Left hindlimb (tissue), 1 donor: ENCODE measurements around the gene P2RY6.

Experiments used
- DNase-seq: peaks from one replicate; pipeline ENCODE4 v3.0.0-alpha.2; 2018

The P2RY6 gene

DNA sequence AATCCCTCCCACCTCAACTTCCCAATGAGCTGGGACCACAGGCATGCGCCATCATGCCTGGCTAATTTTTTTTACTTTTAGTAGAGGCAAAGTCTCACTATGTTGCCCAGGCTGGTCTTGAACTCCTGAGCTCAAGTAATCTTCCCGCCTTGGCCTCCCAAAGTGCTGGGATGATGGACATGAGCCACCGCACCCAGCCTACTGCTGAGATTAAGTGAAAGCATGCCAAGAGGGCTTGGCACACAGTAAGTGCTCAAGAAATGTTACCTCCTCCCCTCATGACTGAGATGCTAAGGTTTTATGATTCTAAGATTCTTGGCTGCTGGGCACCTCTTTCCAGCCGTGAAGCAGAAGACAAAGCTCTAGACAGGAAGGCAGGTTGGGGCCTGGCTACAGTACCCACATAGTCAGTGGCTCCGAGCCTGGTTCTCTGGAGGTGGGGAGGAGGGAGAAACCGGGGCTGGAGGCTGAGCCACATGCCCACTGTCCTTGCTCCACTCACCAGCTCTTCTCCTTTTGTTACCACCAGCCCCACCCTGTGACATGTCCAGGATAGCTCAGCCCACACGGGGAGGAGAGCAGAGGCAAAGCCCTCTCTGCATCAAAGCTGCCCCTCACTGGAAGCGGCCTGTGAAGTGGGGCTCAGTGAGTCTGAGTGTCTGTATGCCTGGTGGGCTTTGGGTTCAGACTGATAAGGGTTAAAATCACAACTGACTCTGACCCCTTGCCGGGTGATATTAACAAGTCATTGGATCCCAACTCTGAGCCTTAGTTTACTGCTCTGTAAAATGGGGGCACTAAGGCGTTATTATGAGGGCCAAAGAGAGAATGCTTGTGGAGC is 48.8 kb downstream of the P2RY6 start:
- DNase-seq: peak; percentile 38

DNA sequence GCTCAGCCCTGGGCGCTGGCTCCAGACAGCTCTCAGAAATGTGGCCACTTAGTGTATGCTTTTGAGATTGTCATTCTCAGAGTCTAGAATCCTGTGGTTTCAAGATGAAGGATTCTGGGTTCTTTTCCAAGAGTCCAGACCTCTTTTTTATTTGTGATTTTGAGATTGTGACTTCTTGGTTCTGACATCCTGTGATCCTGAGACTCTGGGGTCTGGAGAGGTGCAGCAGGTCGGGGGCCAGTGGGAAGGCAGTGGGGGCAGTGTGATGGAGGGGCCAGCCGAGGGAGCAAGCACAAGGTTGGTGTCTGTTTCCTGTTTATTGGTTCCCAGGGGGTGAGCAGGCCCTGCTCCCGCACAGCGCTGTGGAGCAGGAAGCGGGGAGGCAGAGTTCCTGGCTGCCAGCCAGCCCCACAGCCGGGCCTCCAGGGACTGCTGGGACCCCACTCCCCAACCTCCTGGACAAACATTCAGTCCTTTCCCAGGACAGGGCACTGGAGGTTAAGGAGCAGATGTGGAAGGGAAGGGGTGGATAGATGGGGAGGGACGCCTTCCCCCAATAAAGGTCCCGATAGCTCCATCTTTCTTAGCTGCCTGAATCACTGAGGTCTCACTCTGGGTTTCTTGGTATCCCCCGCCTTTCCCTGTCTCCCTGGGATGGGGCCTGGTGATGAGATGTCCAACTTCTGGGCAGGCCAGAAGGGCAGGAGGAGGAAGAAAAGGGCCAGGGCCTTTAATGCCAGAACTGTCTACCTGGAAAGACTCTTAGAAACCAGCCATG is 49.7 kb downstream of the P2RY6 start:
- DNase-seq: peak; percentile 67

DNA sequence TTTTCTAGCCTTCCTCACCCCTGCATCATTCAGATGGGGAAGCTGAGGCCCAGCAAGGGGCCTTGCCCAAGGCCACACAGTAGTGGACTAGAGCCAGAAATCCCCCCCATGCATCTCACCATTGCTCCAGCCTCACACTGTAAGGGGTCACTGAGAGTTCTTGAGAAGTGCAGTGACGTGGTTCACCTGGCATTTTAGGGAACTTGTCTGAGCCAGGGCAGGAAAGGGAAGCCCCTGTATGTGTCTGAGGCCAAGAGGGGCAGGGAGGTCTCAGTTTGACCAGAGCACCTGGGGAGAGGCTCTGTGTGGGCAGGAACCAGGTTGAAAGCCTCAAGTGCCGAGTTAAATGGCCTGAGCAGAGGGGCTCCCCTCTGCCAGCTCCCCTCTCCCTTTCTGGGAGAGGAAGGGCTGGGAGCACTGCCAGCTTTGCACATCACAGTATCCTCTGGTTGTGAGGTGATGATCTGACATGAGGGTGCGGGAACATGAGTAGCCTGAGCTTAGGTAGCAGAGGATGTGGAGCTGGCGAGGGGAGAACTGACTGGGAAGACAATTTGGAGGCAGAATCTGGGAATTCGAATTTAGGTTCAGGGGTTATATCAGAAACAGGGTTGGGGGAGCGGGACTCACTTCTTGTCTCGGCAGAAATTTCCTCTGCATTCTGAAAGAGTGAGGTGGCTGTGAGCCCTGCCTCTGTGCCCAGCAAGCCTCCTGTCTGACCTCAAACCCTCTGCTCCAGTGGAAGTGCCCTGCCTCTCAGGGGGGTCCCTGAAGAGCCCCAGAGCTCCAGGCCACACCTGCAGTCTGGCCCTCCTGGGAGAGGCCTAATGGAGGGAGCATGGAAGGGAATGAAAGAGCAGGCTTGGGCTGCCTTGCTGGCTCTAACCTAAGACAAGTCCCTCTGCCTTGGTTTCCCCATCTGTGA is 50.5 kb downstream of the P2RY6 start:
- DNase-seq: no peak

- peak; percentile 91 for DNase-seq
Observed at GRCh38 chr11:73323464-73323863, 51.3 kb downstream of the P2RY6 start.

DNA sequence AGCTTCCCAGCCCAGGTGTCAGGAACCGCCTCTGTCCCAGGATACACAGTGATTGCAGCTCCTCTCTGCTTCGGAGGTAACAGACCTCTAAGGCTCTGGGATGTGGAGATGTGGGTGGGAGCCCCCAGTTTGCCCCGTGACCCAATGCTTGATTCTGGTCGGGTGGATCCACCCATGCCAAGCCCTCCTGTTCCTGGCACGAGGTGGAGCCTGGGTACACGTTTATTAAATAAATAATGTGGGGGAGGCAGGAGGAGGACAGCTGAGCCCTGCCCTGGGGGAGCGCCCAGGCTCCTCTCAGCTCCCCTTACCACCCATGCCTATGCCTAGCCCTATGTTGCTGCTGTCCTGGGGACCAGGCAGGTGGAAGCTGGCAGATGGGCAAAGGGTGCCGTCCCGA is 52.0 kb downstream of the P2RY6 start:
- DNase-seq: no peak

DNA sequence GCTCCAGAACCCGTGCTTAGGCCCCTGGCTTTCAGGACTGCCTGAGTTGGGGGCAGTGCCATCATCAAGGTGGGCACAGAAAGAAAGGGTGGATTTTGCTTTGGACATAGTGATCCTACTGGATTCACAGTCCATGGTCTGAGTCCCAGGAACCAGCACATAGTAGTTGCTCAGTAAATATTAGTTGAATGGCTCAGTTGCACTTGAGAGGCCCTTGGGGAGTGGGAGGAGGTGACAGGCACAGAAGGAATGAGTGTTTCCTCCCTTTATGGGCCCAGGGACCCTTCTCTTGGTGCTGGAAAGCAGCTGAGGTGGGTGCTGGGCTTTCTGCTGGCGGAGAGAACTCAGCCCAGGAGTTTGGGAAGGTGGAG is 52.5 kb downstream of the P2RY6 start:
- DNase-seq: no peak

DNA sequence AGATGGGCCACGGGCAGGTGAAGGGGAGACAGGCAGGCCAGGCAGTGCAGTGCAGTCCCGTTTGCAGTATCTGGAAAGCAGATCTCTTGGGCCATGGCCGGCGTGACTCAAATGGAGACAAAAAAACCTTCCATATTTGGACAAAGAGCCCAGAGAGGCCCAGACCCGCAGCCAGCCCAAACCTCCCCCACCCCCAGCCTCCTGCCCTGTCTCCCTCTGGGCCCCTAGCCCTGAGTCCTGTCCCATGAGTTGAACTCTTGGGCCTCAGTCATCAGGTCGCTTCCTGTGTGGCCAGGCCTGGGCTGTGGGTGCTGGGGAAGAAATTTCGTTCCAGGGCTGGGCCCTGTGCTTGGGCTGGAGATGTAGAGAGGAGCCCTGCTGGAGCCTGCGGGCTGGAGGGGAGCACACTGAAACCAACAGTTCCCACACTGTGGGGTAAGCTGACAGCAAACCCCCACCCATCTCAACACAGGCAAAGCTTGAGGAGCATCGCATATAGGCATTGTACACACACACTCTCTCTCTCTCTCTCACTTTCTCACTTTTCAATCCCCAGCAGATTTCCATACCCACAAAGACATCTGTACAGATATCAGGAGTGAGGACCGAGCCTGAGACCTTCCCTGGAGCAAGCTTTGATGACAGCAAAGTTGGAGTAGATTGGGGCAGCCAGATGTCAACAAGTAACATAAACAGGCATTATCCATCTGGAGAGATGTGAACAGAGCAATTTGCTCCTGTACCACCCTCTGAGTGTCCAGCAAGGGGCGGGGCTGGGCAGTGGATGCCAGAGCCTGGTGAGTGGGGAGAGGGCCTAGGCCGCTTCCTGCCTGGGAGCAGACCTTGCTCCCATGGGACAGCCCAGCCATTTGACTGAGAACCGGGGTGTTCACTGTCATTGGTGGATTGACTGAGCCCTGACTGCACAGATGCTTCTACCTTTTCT is 53.2 kb downstream of the P2RY6 start:
- DNase-seq: no peak

GRCh38 chr11:73326929-73327811 is 55.0 kb downstream of the P2RY6 start:
- no peak for DNase-seq

DNA sequence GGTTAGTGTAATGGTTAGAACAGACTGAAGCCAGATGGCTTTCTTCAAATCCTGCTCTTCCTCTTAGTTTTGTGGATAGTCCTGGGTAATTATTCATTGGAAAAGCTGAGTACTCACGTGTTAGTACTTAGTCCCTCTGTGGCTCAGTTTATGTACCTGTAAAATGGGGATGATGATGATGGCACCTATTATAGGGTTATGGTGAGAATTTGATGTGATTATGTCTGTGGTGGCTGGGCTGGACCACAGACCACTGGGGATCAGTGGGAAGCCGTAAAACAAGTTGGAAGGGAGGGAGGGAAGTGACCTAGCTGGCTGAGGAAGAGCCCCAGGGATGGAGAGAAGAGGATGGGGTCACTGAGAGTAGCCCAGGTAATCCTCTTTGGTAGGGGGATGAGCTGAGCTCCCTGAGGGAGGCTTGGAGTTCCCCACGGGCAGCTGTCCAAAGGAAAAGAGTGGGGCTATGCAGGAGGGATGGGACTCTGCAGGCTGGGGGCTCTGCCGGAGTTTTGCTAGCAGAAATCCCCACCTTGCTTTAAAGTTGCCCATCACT is 55.8 kb downstream of the P2RY6 start:
- no peak for DNase-seq

- DNase-seq: no peak
Observed at GRCh38 chr11:73330569-73331093, 58.5 kb downstream of the P2RY6 start.

DNA sequence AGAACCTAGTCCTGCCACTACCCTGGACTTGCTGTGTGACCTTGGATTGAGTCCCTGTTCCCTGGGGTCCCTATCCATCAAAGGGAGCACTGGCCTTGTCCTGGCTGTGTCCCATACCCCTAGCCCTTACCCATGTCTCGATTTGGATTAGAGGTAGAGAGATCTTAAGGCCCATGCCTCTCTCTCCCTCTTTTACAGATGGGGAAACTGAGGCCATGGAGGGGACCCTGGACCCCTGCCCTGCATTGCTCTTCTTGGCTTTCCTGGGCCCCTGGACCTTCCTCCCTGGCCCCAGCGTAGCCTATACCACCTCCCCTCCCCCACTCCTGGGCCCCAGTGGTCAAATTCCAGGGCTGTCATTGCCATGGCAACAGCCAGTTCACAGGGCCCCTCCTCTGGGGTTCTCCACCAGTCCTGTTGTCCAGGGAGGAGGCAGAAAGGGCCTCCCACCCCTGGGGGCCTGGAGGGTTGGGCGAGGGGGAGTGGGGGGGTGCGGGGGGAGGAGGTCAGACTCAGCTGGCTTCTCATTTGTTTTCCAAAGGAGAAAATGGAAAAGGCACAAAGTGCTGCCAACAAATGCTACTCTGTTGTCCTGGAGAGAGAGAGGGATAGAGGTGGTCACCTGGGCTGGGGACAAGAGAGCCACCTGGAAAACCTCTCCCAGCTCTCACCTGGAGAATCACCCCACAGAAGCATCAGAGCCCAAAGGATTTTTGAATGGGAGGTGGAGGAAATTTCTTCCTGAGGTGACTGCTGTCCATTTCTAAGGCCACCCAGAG is 59.2 kb downstream of the P2RY6 start:
- no peak for DNase-seq

DNA sequence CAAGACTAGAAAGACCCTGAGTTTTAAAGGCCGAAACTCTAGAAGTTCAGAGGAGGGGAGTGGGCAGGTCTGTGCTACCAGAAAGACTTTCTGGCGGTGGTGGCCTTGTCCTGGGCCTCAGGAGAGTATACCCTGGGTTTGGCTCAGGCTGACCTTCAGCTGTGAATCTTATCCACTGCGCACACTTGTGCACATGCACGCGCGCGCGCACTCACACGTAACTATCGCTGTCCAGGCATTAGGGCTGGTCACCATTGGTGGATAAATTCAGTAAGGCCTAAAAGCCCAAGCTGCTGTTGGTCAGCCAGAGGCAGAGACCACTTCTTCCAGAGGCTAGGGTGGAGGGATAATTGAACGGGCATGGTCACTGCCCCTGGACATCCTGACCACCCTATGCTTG is 61.0 kb downstream of the P2RY6 start:
- no peak for DNase-seq

DNA sequence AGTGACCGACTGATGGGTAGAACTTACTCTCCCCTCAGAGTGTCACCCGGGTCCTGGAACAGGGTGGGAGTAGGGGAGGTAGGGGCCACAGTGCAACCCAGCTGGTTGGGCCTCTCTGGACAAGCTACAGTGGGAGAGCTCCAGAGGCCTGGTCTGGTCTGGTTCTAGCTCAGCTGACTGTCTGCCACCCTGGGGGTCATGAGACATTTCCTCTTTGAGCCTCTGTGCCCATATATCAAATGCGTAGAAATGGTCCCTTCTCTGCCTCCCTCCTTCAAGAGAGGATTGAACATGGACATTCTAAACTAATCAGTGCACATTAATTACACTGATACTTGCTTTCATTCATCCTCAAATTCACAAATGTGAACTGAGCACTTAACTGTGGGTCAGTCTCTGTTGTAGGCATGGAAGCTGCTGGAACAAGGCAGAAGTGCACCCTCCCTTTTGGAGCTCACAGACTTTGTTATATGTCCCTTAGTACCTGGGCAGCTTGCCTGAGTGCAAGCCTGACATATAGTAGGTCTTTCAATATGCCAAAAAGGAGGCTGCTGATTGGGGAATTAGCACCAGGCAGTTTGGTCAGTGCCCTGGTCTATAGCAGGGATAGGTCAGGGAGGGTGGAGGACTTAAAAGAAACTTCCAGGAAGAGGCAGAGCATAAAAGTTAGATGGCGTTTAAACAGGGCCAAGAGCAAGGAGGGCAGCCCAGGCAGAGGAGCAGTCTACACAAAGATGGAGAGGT is 61.7 kb downstream of the P2RY6 start:
- DNase-seq: no peak

- peak; percentile 86 for DNase-seq
Observed at GRCh38 chr11:73334384-73335203, 62.5 kb downstream of the P2RY6 start.

- peak; percentile 92 for DNase-seq
Observed at GRCh38 chr11:73335204-73335923, 63.2 kb downstream of the P2RY6 start.

GRCh38 chr11:73337846-73338245 is 65.7 kb downstream of the P2RY6 start:
- no peak for DNase-seq

GRCh38 chr11:73338279-73338678 is 66.1 kb downstream of the P2RY6 start:
- no peak for DNase-seq
